Measurements from ENCODE around the gene PON1. TPM values are rescaled to one million over a fixed set of nuclear protein-coding genes. Genes with fewer than 3 reads are reported as not detected.

The PON1 gene
- total RNA-seq, 1 donor from 2014 or later = not detected

DNA sequence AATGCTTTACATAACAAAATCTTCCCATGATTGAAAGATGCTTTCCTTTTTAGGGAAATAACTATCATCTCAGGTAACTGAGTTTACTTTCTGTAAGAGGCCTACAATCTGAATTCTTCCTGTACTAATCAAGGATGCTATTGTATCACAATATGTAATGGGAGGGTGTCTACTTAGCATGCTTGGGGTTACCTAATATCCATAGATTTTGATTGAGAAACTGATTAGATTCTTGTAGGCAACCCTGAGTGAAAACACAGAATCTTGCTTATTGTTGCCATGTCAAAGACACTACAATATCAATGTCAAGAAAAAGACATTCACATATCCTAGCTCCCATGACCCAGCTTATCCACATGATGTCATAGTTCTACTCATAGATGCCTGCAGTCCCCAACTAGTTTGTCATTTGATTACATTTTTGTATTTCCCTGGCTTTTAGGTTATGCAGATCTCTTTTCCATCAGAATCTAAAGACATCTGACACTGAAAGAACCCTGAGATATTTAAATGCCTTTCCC is 62.4 kb downstream of the PON1 start:
- DNase-seq (ENCODE audit: low read depth) = no peak

GRCh38 chr7:95255691-95256090 is 68.6 kb downstream of the PON1 start:
- no peak for DNase-seq (ENCODE audit: low read depth)

DNA sequence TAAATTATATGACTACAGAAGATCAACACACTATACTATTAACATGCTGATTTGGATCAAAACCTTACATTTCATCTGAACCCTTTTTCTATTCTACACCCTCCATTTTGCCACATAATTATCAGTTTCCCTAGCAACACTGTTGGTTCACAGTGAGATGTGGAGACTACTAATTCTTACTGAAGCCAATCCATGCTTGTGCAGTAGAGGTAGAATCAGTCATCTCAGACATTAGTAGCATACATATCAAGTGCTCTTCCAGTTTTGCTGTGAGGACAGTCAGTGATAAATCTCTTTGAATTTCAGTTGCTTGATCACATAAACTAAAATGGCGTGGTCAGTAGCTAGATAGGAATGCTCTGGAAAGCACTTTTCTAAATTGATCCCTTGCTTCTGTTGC is 70.3 kb downstream of the PON1 start:
- no peak for DNase-seq (ENCODE audit: low read depth)

GRCh38 chr7:95251966-95252365 is 72.4 kb downstream of the PON1 start:
- no peak for DNase-seq (ENCODE audit: low read depth)

GRCh38 chr7:95250571-95250970 is 73.8 kb downstream of the PON1 start:
- DNase-seq (ENCODE audit: low read depth) = peak; percentile 51

Other genes with a start within 250 kb of the PON1 start
- gene PON3, start 71.8 kb upstream of the PON1 start, total RNA-seq = not detected in 2 replicates
- 178 and 213 TPM in 2 replicates for gene PON2, start 110.5 kb upstream of the PON1 start, total RNA-seq
- 0.35 TPM in 1 of 2 replicates, not detected in the other for gene ASB4, start 161.4 kb upstream of the PON1 start, total RNA-seq

Measured in myocyte (in vitro differentiated cells).